Measurements from ENCODE around the gene PIM2.

Gene PIM2

GRCh38 chrX:48918643-48919340 is at the start of gene PIM2:
Gene PIM2 (minus strand): TSS chrX:48919024. CDS start chrX:48918834, 190 bp downstream.
- DNase-seq (ENCODE audit: low spot score): peak; percentile 73

- DNase-seq (ENCODE audit: low spot score): no peak
These were observed 49.6 kb upstream of the PIM2 start for GRCh38 chrX:48968377-48968776.

- peak; percentile 45 for DNase-seq (ENCODE audit: low spot score)
These were observed 48.2 kb upstream of the PIM2 start for GRCh38 chrX:48966796-48967579.

DNA sequence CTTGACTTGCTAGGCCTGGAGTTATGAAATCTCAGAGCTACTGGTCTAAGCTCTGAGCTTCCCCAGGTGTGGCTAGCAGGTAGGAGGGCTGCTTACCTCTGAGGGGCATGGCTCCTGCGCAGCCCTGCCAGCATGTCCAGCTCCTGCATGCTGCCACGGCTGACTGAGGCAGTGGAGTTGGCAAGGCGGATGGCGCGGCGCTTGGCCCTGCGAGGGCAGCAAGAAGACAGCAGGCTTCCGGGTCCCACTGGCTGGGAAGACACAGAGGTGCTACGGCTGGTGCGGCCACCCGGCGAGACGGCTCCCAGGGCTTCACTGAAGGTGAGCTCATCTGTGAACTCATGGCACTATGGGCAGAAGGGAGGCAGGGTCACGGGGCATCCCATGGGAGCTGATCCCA is 47.1 kb upstream of the PIM2 start:
- DNase-seq (ENCODE audit: low spot score): no peak

DNA sequence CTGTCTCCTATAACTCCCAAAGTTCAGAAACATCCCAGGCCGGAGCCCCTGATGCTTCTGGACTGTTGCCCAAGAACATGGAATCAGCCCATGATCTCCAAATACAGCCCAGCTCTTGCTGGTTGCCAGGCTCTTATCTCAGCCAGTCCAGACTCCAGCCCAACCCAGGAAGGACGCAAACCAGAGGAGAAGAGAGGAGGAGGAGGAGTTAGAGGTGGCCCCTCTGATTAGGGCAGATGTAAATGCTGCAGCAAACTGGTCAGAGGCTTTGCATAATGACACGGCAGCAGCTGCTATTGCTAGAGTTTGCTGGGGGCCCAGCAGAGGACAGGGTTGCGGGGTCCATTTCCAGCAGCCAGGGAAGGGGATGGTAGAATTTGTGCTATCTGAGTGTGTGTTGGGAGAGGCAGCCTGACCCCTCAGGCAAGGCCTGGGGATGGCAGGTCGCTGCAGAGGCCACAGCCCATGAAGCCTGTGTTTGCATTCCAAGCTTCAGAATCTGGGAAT is 42.8 kb upstream of the PIM2 start:
- no peak for DNase-seq (ENCODE audit: low spot score)

GRCh38 chrX:48960291-48960690 is 41.5 kb upstream of the PIM2 start:
- no peak for DNase-seq (ENCODE audit: low spot score)

- peak; percentile 48 for DNase-seq (ENCODE audit: low spot score)
These were observed 39.8 kb upstream of the PIM2 start for GRCh38 chrX:48958635-48959094.

DNA sequence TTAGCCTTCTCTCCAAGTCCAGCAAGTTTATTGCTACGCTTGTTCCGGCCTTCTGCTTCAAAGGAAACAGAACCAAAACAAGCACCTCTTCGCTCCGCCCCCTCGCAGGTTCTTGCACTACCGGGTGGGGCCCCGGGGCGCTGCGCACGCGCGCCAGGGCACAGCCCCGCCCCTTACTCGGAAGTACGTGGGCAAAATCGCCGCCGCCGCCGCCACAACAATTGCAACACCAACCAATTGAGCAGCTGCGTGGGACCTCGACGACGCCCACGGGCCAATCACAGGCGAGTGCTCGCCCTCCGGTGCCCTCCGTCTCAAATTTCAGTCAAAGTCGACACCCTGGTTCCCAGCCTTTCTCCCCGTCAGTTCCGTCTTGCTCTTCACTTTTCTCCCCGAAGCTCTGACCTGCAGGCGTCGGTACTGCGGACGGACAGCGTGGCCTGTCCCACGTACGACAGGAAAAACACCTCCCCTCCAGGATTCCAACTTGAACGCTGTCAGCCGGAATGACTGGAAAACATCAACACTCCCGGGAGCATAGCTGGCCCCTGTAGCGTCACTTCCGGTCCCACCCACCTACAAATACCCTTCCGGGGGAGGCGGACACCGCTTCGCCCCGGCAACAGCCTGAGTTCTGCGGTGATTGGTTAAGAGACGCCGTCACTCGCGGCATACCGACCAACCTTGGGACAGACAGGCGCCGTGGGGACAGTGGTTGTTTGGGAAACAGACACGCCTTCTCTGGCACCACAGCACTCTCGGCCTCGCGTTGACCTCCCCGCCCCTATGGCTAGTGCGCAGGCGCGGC is 39.2 kb upstream of the PIM2 start:
- peak; percentile 94 for DNase-seq (ENCODE audit: low spot score)

GRCh38 chrX:48957477-48957826 is 38.6 kb upstream of the PIM2 start, which contains the start of gene OTUD5:
Gene OTUD5 (minus strand): TSS chrX:48957607. CDS start chrX:48957570, 37 bp downstream.
- DNase-seq (ENCODE audit: low spot score): peak; percentile 55

DNA sequence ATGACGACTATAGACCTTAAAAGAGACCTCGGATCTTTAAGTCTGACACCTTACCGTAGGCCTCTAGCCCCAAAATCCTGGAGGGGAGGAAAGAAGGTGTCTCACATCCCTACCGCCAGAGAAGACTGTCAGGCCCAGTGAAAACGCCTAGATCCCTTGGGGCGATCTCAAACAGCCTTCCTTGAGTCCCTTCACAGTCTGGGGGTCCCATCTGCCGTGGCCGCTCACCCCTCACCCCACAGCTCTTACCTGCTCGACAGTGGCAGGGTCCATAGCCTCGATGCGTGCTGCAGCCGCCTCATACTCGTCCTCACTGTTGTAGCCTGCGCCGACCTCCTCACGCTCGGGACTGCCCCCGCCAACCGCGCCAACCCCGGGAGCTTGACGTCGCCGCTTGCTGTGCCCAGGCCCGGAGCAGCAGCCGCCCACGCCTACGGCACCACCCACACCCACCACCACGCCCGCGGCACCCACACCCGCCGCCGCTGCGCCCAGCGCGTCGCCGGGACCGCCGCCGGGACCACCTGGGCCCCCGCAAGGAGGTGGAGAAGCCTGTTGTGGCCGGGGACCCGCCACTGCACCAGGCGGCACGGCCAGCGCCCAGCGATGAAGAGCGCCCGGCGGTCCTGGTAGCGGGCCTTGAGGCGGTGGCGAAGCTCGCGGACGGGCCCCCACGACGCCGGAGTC is 38.0 kb upstream of the PIM2 start:
- peak; percentile 18 for DNase-seq (ENCODE audit: low spot score)

GRCh38 chrX:48948589-48948988 is 29.8 kb upstream of the PIM2 start:
- no peak for DNase-seq (ENCODE audit: low spot score)

GRCh38 chrX:48945517-48946348 is 26.9 kb upstream of the PIM2 start:
- DNase-seq (ENCODE audit: low spot score): peak; percentile 65

- no peak for DNase-seq (ENCODE audit: low spot score)
These were observed 24.1 kb upstream of the PIM2 start for GRCh38 chrX:48942895-48943294.

DNA sequence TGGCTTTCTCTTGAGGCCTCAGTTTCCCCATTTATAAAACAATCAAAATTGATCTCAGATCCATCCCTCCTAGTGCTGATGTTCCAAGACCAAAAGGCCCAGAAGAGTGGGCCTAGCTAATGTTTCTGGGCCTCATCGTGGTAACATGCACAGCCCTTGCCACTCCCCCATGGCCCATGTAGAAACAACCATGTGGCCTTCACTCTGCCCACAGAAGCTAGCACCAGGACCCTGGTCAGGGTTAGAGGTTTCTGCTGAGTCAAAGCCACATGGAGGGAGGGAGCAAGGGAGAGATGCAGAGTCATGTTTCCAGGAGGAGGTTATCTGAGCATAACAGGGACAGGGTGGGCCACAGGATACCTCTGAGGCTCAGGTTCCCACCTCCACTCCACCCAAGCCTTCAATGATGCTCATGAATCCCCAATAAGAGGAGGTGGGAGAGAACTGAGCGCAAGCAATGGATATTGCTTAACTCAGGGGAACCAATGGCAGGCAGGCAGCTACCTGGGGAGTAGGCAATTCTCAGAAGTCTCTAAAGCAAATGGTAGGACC is 21.7 kb upstream of the PIM2 start:
- no peak for DNase-seq (ENCODE audit: low spot score)

GRCh38 chrX:48939524-48940228 is 20.9 kb upstream of the PIM2 start:
- no peak for DNase-seq (ENCODE audit: low spot score)

DNA sequence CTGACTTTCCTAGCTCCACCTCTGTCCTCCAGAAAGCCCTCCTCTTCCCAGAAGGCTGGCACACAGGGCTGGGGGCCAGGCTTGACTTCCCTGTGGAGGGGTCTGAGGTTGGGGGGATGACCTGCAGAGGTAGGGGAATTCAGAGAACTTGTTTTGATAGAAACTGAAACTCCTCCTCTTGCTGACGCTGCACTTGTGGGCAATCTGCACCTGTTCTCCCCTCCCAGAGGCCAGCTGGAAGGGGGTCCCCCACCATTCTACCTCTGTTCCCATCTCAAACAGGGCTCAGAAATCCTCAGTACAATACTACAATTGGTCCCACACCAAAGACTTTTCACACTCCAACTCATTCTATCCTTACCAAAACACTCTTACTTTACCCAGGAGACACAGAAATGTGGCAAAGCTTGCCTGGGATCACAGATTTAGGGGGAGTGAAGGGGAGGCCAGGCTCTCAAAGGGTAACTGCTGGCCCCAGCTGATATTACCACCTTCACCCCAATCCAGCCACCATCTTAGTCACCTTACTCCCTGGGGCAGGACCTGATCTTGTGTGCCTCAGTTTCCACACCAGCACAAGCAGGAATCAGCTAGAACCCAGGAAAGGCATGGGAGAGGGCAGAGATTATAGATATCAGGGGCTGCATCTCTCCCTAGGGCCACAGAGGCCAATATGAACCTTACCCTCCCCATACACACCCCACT is 20.0 kb upstream of the PIM2 start:
- DNase-seq (ENCODE audit: low spot score): no peak

DNA sequence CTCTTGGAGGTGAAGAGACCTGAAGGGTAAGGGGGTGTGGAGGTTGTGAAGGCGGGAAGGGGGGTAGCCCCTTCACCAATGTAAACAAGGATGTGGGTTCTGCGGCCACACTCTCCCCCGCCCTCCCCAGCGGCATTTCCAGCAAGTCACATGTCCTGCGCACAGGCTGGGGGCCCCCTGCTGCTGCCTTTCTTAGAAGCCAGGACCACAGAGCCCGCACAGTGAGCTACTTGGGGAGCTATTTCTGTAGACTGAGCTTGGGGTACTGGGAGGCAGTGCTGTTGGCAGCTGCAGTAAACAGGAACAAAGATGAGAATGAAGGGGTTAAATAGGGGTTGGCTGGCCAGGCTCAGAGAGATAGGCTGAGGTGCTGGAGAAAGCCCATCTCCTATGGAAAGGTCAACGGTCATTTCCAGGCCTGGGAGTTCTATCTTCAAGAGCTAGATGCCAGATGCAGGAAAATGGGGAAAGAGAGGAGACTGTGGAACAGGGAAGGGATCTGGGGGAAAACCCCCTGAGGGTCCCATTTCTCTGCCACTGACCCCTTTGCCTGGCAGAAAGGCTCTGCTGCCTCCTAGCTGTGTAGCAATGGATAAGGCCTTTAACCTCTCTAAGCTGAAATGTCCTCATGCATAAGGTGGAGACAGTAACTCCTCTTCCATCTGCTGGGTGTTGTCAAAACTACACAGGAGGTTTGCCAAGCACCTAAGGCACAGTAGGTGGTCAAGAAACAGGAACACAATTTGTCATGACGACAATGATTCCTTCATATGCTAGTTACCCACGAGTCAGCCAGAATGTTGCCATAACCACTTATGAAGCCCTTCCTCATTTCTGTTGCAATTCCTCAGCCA is 18.5 kb upstream of the PIM2 start:
- no peak for DNase-seq (ENCODE audit: low spot score)

- DNase-seq (ENCODE audit: low spot score): no peak
These were observed 17.7 kb upstream of the PIM2 start for GRCh38 chrX:48936429-48937053.
